H1 (cell line): ENCODE measurements around the gene GPANK1. TPM values are rescaled to one million over a fixed set of nuclear protein-coding genes. Genes with fewer than 3 reads are reported as not detected.

Source experiments
- CTCF ChIA-PET: fragments of 300-600 bp; sonication (Branson Sonifier 250); formaldehyde crosslinking; loops from one replicate; lab custom pipeline; 2021; ENCODE audit not compliant: partially characterized antibody; lab: Charles Lee
- POLR2A ChIA-PET: fragments of 300-600 bp; sonication (Branson Sonifier 250); formaldehyde crosslinking; loops from one replicate; lab custom pipeline; 2021; ENCODE audit warnings: inconsistent platforms; ENCODE audit not compliant: partially characterized antibody; lab: Charles Lee
- DNase-seq, 2 experiments: peaks; one replicate each; pipeline versions ENCODE4 v3.0.0 to v3.0.0-alpha.2; 2010 to 2022; ENCODE audit warnings: low spot score in 2 of 2, low read depth in 1 of 2, mixed read lengths in 1 of 2
- FAIRE-seq: peaks from 2 replicates; lab custom pipeline; 2011; peaks lifted over from hg19 to GRCh38; lab: Jason Lieb, UNC
- H2AFZ ChIP-seq: 2 replicates; pipeline ENCODE4 v1.8.1; 2012; ENCODE audit warnings: low read length, inconsistent platforms
- H2AK5ac ChIP-seq: 2 replicates; pipeline ENCODE4 v1.6.1; 2013; ENCODE audit warnings: low read depth, low read length
- H2BK120ac ChIP-seq: replicated peaks from 2 replicates; pipeline ENCODE3; 2013; ENCODE audit warnings: low read depth, low read length, inconsistent platforms
- H2BK12ac ChIP-seq: 2 replicates; pipeline ENCODE4 v1.6.1; 2013; ENCODE audit warnings: low read depth, low read length
- H2BK15ac ChIP-seq: 2 replicates; pipeline ENCODE4 v1.6.1; 2013; ENCODE audit warnings: low read length
- H2BK20ac ChIP-seq: 2 replicates; pipeline ENCODE4 v1.6.1; 2013; ENCODE audit warnings: low read length
- H2BK5ac ChIP-seq: 2 replicates; pipeline ENCODE4 v1.6.1; 2013; ENCODE audit warnings: low read depth, low read length
- H3K14ac ChIP-seq: 2 replicates; pipeline ENCODE4 v1.6.1; 2013; ENCODE audit warnings: inconsistent platforms; ENCODE audit not compliant: insufficient read length
- H3K18ac ChIP-seq: 2 replicates; pipeline ENCODE4 v1.6.1; 2013; ENCODE audit warnings: low read length; ENCODE audit errors: extremely low read depth
- H3K23ac ChIP-seq: 2 replicates; pipeline ENCODE4 v1.6.1; 2013; ENCODE audit warnings: inconsistent platforms; ENCODE audit not compliant: insufficient read length
- H3K23me2 ChIP-seq: 2 replicates; pipeline ENCODE4 v1.6.1; 2013; ENCODE audit warnings: low read depth, low read length
- H3K27ac ChIP-seq: 2 replicates; pipeline ENCODE4 v1.6.1; 2011; ENCODE audit warnings: low read depth, low read length, inconsistent platforms
- H3K27me3 ChIP-seq, 4 experiments: replicated peaks in 1 of 4; 1 replicate in 1 of 4; 2 replicates in 3 of 4; pipeline versions ENCODE4 v1.6.1 to v1.8.1; 2011 to 2013; ENCODE audit warnings: low read length in 3 of 4, mild to moderate bottlenecking in 3 of 4, inconsistent platforms in 2 of 4, mixed read lengths in 2 of 4, moderate library complexity in 1 of 4; ENCODE audit not compliant: control insufficient read depth in 3 of 4, insufficient read depth in 3 of 4; ENCODE audit errors: extremely low read depth in 1 of 4
- H3K36me3 ChIP-seq, 4 experiments: 2 replicates each; pipeline versions ENCODE4 v1.6.1 to v1.8.1; 2011 to 2013; ENCODE audit warnings: mild to moderate bottlenecking in 4 of 4, low read length in 3 of 4, moderate library complexity in 2 of 4, control low read depth in 1 of 4, inconsistent platforms in 1 of 4; ENCODE audit not compliant: insufficient read depth in 4 of 4, control insufficient read depth in 2 of 4
- H3K4ac ChIP-seq: replicated peaks from 2 replicates; pipeline ENCODE3; 2013; ENCODE audit warnings: low read length, low read depth, mixed read lengths, inconsistent platforms; ENCODE audit not compliant: insufficient read length
- H3K4me1 ChIP-seq, 4 experiments: replicated peaks in 1 of 4; 1 replicate in 1 of 4; 2 replicates in 3 of 4; pipeline versions ENCODE4 v1.6.1 to v1.8.1; 2011 to 2013; ENCODE audit warnings: low read length in 3 of 4, inconsistent platforms in 2 of 4, mixed read lengths in 1 of 4; ENCODE audit not compliant: insufficient read depth in 4 of 4, control insufficient read depth in 3 of 4
- H3K4me2 ChIP-seq, 2 experiments: 2 replicates each; pipeline versions ENCODE4 v1.6.1 to v1.8.1; 2011 to 2013; ENCODE audit warnings: low read depth in 2 of 2, low read length in 2 of 2, control low read depth in 1 of 2, inconsistent platforms in 1 of 2, mild to moderate bottlenecking in 1 of 2; ENCODE audit not compliant: insufficient read depth in 1 of 2
- H3K4me3 ChIP-seq, 4 experiments: fragments of 200-600, 300-600 bp in 1 of 4; sonication (generic), shearing (Covaris generic), sonication (Bioruptor Twin) in 1 of 4; 2 replicates each; pipeline versions ENCODE4 v1.5.1 to v1.8.1; 2011 to 2016; ENCODE audit warnings: low read length in 4 of 4, low read depth in 3 of 4, control low read depth in 2 of 4, inconsistent platforms in 2 of 4, mild to moderate bottlenecking in 2 of 4, mixed read lengths in 1 of 4, moderate library complexity in 1 of 4; ENCODE audit not compliant: insufficient read depth in 2 of 4; ENCODE audit errors: extremely low read depth in 1 of 4
- H3K56ac ChIP-seq: replicated peaks from 2 replicates; pipeline ENCODE3; 2013; ENCODE audit warnings: low read depth, mild to moderate bottlenecking, mixed read lengths, low read length, inconsistent platforms; ENCODE audit not compliant: insufficient read length
- H3K79me1 ChIP-seq: 2 replicates; pipeline ENCODE4 v1.6.1; 2013; ENCODE audit warnings: low read depth, low read length, control low read depth
- H3K79me2 ChIP-seq, 2 experiments: 2 replicates each; pipeline versions ENCODE4 v1.6.1 to v1.8.1; 2012 to 2013; ENCODE audit warnings: low read length in 2 of 2, mild to moderate bottlenecking in 2 of 2, inconsistent platforms in 1 of 2; ENCODE audit not compliant: insufficient read depth in 2 of 2, control insufficient read depth in 1 of 2
- H3K9ac ChIP-seq, 4 experiments: replicated peaks in 1 of 4; 1 replicate in 1 of 4; 2 replicates in 3 of 4; pipeline versions ENCODE4 v1.6.1 to v1.8.1; 2011 to 2013; ENCODE audit warnings: low read depth in 3 of 4, low read length in 3 of 4, control low read depth in 2 of 4, mild to moderate bottlenecking in 2 of 4, moderate library complexity in 2 of 4, inconsistent platforms in 1 of 4; ENCODE audit errors: extremely low read depth in 1 of 4
- H3K9me3 ChIP-seq, 2 experiments: 2 replicates each; pipeline versions ENCODE4 v1.6.1 to v1.8.1; 2012 to 2013; ENCODE audit warnings: mild to moderate bottlenecking in 2 of 2, moderate library complexity in 2 of 2, control low read depth in 1 of 2, inconsistent platforms in 1 of 2, low read depth in 1 of 2, low read length in 1 of 2, mixed read lengths in 1 of 2; ENCODE audit not compliant: insufficient read depth in 2 of 2
- H4K20me1 ChIP-seq, 2 experiments: replicated peaks in 1 of 2; 2 replicates each; pipeline versions ENCODE3 to v1.8.1; 2011 to 2013; ENCODE audit warnings: inconsistent platforms in 2 of 2, low read length in 2 of 2, mild to moderate bottlenecking in 1 of 2; ENCODE audit not compliant: insufficient read depth in 2 of 2, control insufficient read depth in 1 of 2
- H4K5ac ChIP-seq: 2 replicates; pipeline ENCODE4 v1.6.1; 2013; ENCODE audit warnings: low read length, low read depth, mixed read lengths, inconsistent platforms; ENCODE audit not compliant: insufficient read length
- H4K8ac ChIP-seq: 2 replicates; pipeline ENCODE4 v1.8.0; 2013; ENCODE audit warnings: mild to moderate bottlenecking, moderate library complexity, low read length, inconsistent platforms; ENCODE audit not compliant: insufficient read depth; ENCODE audit errors: extremely low read depth
- H4K91ac ChIP-seq: replicated peaks from 2 replicates; pipeline ENCODE3; 2013; ENCODE audit warnings: low read length, mixed read lengths, inconsistent platforms; ENCODE audit not compliant: insufficient read length
- ASH2L ChIP-seq: fragments of 200-600, 300-600 bp; sonication (generic); IDR thresholded peaks from one replicate; pipeline ENCODE4 v1.7.1; 2017; ENCODE audit warnings: low read length
- CHD1 ChIP-seq: IDR thresholded peaks from 2 replicates; pipeline ENCODE4 v1.6.1; 2012; ENCODE audit warnings: low read depth, low read length, improper control_type of control experiment
- CHD2 ChIP-seq: IDR thresholded peaks from 2 replicates; pipeline ENCODE4 v1.6.1; 2012; ENCODE audit warnings: low read length, improper control_type of control experiment
- JUND ChIP-seq: IDR thresholded peaks from 2 replicates; pipeline ENCODE4 v1.6.1; 2011; ENCODE audit warnings: mild to moderate bottlenecking, improper control_type of control experiment, low read length
- KDM4A ChIP-seq: IDR thresholded peaks from one replicate; pipeline ENCODE4 v1.7.1; 2012; ENCODE audit warnings: low read depth, mild to moderate bottlenecking, moderate library complexity, low read length, inconsistent platforms; ENCODE audit not compliant: severe bottlenecking
- NANOG ChIP-seq: IDR thresholded peaks from 2 replicates; pipeline ENCODE4 v1.6.1; 2011; ENCODE audit warnings: low read length, low read depth, mild to moderate bottlenecking, inconsistent platforms; ENCODE audit not compliant: insufficient read depth, poor library complexity, severe bottlenecking
- PHF8 ChIP-seq: fragments of 200-600 bp; sonication (generic); conservative IDR thresholded peaks from 2 replicates; pipeline ENCODE4 v1.7.1; 2012; ENCODE audit warnings: low read depth, mild to moderate bottlenecking, inconsistent platforms, low read length, moderate library complexity
- POLR2AphosphoS5 ChIP-seq: IDR thresholded peaks from 2 replicates; pipeline ENCODE4 v1.6.1; 2011; ENCODE audit warnings: low read depth, low read length
- SIX5 ChIP-seq: IDR thresholded peaks from 2 replicates; pipeline ENCODE4 v1.6.1; 2011; ENCODE audit warnings: mild to moderate bottlenecking, low read depth, low read length
- TAF1 ChIP-seq: IDR thresholded peaks from 2 replicates; pipeline ENCODE4 v1.6.1; 2011; ENCODE audit warnings: mild to moderate bottlenecking, low read depth, low read length
- WGBS, 2 experiments: shearing (Covaris generic) in 1 of 2; methylation state at CpG; one replicate each; pipeline versions ENCODE4 v1.1.6 to v1.1.7; 2013 to 2015; ENCODE audit warnings: low lambda C conversion rate in 2 of 2, mixed read lengths in 2 of 2, inconsistent platforms in 1 of 2, low coverage in 1 of 2, missing lambda C conversion rate in 1 of 2; ENCODE audit not compliant: insufficient replicate concordance in 2 of 2, insufficient coverage in 1 of 2, insufficient read length in 1 of 2; ENCODE audit errors: extremely low coverage in 1 of 2, missing lambda C conversion rate in 1 of 2; 5-methylcytosine and 5-hydroxymethylcytosine counted together
- polyA plus RNA-seq, 7 experiments: library from polyadenylated mRNA; depleted of rRNA in 3 of 7; stranded (reverse) in 5 of 7; unstranded in 2 of 7; fragments of >200 nt in 5 of 7; fragments of 200-250 nt in 2 of 7; gene quantifications; 1 replicate in 5 of 7; 2 replicates in 1 of 7; 4 replicates in 1 of 7; pipeline versions ENCODE4 v1.2.1 to v1.2.3, GENCODE V29; 2011 to 2013; ENCODE audit warnings: missing spikeins in 2 of 7, mixed read lengths in 2 of 7
- total RNA-seq: library from RNA; stranded (reverse); fragmentation: NEBNext Ultra II Directional; extraction: Animal tissue kit (Norgen Biotek cat#: 25700); gene quantifications from 2 replicates; pipeline ENCODE4 v1.2.1, GENCODE V29; 2021
- TF ChIP-seq, protein P1 (sequence below): IDR thresholded peaks from 2 replicates; pipeline ENCODE4 v1.6.1; 2012; ENCODE audit warnings: inconsistent platforms
- TF ChIP-seq, protein P2 (sequence below): IDR thresholded peaks from 2 replicates; pipeline ENCODE4 v1.6.1; 2011; ENCODE audit warnings: low read depth, mild to moderate bottlenecking, low read length; ENCODE audit not compliant: insufficient read depth

The GPANK1 gene
- total and polyA plus RNA-seq, 2 of the 8 experiments (the other 6 are each of a cell fraction or from before 2014, with no cell fraction given), result 24.5 to 30.2 TPM

DNA sequence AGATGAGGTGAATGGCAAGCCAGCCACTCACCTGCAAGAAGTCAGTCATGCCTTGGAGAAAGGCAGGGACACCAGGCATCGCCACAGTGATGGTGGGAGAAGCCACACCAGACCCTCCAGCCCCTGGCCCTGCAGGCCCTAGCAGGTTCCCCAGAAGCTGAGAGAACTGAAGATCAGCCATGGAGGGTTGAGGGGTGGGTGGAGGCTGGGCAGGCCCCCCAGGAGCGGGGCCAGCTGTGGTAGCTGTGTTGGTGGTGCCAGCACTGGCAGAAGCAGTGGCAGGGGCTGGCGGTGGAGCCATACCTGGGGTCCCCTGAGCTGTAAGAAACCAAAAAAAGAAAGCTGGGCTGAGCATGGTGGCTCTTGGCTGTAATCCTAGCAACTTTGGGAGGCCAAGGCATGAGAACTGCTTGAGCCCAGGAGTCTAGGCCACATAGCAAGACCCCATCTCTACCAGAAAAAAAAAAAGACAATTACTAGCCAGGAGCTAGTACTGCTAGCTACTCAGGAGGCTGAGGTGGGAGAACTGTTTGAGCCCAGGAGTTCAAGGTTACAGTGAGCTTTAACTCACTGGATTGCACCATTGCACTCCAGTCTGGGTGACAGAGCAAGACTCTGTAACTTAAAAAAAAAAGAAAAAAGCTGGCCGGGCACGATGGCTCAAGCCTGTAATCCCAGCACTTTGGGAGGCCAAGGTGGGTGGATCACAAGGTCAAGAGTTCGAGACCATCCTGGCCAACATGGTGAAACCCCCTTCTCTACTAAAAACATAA, 21.8 kb downstream of the GPANK1 start:
- Histone ChIP-seq H3K79me1 (no peaks in the 10 kb centered on the region; the same call in none of the 2 replicates), H4K91ac (no peak overlapping the region), H3K23me2 (no peaks in the 10 kb centered on the region), H3K9me3 (no peaks in the 10 kb centered on the region), H3K4ac (no peak overlapping the region), H2BK5ac (no peak overlapping the region), H2BK20ac (no peak overlapping the region), H3K79me2 (no peaks in the 10 kb centered on the region), H3K27me3 (no peaks in the 10 kb centered on the region), H3K4me1 (no peaks in the 10 kb centered on the region), H4K8ac (no peak overlapping the region), H3K4me3 (no peak overlapping the region), H3K9ac (no peak overlapping the region), H4K5ac (no peak overlapping the region), H3K27ac (no peak overlapping the region), H2AFZ (no peak overlapping the region), H3K56ac (no peak overlapping the region), H3K36me3 (peaks cover 47 to 92% (median 71%) of the 10 kb centered on the region in 4 experiments), H3K23ac (no peak overlapping the region), H2BK12ac (no peak overlapping the region), H4K20me1 (peaks cover 6% of the 10 kb centered on the region in 2 experiments), H2BK15ac (no peak overlapping the region), H3K4me2 (no peak overlapping the region), H2BK120ac (no peak overlapping the region), H3K18ac (no peak overlapping the region), H3K14ac (no peak overlapping the region), H2AK5ac (no peak overlapping the region)
- ChIA-PET POLR2A (interaction anchor here (0.6 to 34.9 kb wide), 9 partner anchors 7 to 164 kb away, joined by 3 to 883 read pairs (median 4); partner anchors contain the start of genes APOM, BAG6, C6orf47 and CSNK2B), CTCF (interaction anchor here (0.7 to 1.9 kb wide), 7 partner anchors 9 to 169 kb away, joined by 3 to 6 read pairs (median 4); no protein-coding TSS in a partner anchor)
- DNase-seq (no peak), FAIRE-seq (no peak)
- WGBS, 2 experiments, result 93% methylated on average over 4 of the region's 6 CpGs; no CpG with 5 or more reads in 1 of the 2 experiments
- TF ChIP-seq TAF1 (no peak), CHD1 (no peak), SIX5 (no peak), KDM4A (no peak), PHF8 (no peak), NANOG (no peak), POLR2AphosphoS5 (no peak), CHD2 (no peak), ASH2L (no peak), JUND (no peak)
- TF ChIP-seq, protein P1, sequence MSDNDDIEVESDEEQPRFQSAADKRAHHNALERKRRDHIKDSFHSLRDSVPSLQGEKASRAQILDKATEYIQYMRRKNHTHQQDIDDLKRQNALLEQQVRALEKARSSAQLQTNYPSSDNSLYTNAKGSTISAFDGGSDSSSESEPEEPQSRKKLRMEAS, result no peak
- TF ChIP-seq, protein P2, sequence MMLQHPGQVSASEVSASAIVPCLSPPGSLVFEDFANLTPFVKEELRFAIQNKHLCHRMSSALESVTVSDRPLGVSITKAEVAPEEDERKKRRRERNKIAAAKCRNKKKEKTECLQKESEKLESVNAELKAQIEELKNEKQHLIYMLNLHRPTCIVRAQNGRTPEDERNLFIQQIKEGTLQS, result no peak
